Measurements from ENCODE around the gene TCEAL1.
"Not testable (repeated sequence)": the region's sequence is repeated elsewhere in the genome, so short reads cannot be mapped to it uniquely, and the experiment has no call there.

The TCEAL1 gene

DNA sequence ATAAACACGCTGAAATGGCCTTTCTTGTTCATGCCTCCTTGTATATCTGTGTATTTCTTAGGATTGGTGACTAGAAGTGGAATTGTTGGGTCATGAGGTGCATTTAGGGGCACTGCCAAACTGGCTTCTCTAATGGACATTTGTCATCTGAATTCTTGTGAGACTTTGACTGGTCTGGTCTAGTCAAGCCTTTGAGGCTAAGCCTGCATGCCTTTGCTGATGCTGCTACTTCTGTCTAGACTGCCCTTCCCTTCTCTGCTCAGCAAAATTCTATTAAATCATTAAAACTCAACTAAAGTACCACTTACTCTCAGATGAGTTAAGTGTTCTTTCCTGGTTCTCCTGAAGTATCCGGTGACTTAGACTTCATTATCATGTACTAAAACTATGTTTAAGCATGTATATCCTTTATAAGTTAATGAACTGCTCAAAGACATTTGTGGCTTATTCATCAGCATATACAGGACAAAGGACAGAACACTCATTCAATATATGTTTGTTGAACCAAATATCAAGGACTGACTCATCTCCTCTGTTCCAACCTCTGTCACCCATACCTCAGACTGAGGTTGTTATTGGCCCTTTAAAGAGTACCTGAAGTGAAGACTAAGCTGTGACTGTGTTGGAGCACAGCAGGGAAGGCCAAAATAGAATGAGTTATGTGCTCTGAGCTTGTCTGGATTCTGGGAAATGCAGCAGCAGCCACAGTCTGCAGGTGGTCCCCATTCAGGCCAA lies 9.0 kb downstream of the TCEAL1 start:
- DNase-seq: no peak

DNA sequence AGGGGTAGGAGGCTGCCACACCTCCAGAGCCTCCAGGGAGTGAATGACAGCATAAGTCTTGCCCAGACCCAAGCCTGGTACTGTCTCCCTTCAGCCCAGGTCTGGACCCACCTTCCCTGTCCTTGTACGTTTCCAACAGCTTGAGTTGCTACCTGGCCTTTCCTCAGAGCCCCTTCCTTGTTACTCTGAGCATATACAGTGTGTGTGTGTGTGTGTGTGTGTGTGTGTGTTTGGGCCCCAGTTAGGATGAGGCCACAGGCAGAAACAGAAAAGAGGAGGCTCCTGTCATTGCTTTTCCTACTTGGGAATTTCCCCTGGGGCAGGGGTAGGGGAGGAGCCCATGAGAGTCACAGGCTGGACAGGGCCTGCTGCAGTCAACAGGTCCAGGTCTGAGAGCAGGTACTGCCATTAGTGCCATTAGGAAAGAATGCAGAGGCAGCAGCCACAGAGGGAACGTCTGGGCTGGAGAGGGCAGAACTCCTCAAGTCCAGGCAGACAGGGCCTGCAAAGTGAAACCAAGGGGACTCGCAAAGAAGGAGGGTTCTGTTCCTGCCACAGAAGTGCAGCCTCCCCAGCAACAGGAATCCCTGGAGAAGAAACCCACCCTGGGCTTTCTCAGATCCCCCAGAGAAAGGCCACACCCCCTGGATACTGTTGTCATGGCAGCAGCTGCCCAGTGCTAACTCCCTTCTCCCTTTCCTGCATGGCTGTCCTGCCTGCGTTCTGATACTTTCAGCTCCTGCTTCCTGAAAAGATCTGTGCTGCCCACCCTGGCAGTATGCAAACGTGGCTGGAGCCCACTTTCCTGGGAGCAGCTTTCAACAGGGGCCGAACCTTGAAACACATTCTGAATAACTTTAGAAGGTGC lies 9.9 kb downstream of the TCEAL1 start:
- not testable (repeated sequence) for DNase-seq

DNA sequence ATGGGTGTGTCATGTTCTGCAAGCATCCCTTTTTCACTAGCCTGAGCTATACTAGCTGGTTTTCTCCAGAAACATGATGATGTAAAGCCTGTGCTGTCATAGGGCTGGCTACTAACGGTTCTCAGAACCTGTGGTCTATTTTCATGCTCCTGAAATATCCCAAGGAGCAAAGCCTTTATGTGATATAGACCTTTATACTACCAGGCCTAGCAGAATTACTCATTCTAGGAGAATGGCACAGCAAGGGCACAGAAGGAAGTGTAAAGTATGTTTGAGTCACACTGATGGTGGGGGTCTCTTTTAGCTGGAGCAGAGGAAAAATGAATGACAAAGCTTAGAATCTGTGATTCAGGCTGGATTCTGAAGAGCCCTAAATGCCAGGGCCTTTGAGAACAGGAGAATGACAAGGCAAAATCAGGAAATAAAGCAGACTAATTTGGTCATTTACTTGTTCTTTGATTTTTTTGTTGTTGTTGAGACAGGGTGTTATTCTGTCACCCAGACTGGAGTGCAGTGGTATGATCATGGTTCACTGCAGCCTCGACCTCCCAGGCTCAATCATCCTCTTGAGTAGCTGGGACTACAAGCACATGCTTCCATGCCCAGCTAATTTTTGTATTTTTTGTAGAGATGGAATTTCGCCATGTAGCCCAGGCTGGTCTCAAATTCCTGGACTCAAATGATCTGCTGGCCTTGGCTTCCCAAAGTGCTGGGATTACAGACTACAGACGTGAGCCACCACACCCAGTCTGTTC lies 11.8 kb downstream of the TCEAL1 start:
- no peak for DNase-seq

DNA sequence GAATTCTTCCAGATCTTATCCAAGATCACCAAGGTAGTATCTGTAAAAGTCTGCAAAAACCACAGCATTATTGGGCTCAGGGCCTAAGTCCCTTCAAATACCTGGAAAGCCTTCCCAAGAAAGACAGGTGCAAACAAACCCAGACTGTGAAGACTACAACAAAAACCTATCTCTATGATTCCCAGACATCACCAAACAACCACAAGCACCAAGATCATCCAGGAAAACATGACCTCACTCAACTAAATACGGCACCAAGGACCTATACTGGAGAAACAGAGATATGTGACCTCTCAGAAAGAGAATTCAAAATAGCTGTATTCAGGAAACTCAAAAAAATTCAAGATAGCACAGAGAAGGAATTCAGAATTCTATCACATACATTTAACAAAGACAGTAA lies 15.3 kb downstream of the TCEAL1 start:
- no peak for DNase-seq

DNA sequence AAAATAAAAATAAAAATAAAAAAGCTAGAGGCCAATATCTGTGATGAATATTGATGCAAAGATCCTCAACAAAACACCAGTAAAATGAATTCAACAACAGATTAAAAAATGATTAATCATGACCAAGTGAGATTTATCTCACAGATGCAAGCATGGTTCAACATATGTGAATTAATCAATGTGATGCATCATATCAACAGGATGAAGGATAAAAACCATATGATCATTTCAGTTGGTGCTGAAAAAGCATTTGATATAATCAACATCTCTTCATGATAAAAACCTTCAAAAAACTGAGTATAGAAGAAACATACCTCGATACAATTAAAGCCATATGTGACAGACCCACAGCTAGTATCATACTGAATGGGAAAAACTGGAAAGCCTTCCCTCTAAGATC lies 18.9 kb downstream of the TCEAL1 start:
- no peak for DNase-seq

DNA sequence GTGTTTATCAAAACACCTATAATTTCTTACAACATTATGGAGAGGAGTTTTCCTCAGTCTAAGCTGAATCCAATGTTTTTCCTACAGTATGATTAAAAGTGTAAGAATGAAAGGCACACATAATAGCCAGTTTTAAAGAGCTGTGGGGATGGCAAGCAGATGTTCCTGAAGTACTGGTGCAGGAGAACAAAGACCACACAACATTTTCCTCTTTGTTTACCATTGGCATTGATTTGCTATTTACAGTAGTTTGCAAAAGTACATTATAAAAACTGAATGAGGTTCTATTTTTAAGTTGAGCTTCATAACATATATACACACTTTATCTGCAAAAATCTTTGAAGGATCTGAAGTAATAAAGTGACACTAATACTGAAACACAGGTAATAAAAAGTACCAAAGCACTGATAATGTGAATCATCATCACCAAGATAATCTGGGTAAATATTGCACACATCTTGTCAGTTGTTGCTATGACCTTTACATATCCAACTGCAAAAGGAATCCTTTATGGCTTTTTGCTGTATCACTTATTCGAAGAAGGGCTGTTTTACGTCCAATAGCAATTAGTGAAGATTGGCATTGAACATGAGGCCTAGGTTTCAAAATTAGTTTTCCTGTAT lies 22.5 kb downstream of the TCEAL1 start:
- no peak for DNase-seq

DNA sequence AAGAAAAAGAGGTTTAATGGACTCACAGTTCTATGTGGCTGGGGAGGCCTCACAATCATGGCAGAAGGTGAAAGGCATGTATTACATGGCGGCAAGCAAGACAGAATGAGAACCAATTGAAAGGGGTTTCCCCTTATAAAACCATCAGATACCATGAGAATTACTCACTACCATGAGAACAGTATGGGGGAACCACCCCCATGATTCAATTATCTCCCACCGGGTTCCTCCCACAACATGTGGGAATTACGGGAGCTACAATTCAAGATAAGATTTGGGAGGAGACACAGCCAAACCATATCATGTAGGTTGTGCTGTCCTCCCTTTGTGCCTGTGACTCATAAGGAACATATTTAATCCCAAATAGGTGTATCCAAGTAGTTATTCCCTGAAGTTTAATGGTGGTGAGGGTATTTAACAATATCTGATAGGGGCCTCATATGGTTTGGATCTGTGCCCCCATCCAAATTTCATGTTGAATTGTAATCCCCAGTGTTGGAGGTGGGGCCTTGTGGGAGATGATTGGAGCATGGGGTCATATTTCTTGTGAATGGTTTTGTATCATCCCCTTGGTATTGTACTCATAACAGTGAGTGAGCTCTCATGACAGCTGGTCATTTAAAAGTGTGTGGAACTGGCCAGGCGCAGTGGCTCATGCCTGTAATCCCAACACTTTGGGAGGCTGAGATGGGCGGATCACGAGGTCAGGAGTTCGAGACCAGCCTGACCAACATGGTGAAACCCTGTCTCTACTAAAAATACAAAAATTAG lies 26.6 kb downstream of the TCEAL1 start:
- DNase-seq: not testable (repeated sequence)

DNA sequence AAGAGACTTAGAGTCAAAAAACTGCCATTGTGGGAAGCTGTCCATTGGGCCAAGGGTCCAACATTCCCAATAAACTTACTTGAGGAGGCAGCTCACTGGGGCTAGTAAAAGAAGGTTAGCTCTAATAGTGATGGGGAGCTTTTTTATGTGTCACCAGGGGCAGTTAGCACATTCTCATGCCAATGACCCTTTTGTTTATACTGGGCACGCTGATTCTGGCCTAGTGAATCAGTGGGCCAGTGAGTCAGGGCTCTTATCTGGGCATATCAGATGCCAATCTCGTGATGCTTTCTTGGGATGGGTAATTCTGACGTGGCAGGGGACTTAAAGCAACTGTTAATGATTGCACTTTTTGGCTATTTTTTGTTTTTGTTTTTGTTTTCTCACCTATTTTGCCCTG lies 27.8 kb downstream of the TCEAL1 start:
- DNase-seq: no peak

DNA sequence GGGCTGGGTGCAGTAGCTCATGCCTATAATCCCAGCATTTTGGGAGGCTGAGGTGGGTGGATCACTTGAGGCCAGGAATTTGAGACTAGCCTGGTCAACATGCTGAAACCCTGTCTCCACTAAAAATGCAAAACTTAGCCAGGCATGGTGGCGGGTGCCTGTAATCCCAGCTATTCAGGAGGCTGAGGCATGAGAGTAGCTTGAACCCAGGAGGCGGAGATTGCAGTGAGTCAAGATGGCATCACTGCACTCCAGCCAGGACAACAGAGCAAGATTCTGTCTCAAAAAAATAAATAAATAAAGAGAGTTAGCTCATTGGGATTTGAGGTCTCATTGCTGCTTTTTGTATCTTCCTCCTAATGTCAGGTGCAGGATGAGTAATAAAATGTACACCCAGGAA lies 28.3 kb downstream of the TCEAL1 start:
- not testable (repeated sequence) for DNase-seq

DNA sequence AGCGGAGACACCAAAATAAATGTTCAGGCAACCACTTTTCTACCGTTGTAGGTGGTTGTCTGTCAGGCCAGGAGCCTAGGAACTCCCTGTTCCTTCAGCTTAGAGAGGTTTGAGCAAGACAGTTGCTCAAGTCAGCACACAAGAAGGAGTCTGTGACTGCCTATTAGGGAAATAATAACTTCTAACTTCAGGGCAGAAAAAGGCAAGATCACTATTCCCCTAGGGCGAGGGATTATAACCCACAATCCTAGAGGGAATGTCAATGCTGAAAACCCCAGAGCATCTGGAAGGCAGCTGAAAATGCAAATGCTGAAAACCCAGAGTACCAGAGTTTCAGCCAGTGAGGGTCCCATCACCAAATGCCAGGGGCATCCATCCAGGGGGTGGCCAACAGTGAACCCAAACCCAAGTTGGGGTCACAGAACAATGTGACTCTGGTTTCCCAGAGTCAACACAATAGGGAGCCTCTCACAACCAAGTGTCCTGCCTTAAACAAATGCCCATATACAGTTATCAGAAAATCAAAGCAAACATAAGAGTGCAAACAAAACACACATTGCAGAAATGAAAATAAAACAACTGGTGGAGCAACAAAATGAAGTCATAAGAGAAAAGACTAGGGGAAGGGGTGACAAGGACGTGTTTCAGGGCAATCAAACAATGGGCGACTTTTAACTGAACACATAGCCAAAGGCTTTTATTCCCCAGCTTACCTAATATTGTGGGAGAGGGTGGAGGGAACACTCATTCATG lies 30.1 kb downstream of the TCEAL1 start:
- no peak for DNase-seq

DNA sequence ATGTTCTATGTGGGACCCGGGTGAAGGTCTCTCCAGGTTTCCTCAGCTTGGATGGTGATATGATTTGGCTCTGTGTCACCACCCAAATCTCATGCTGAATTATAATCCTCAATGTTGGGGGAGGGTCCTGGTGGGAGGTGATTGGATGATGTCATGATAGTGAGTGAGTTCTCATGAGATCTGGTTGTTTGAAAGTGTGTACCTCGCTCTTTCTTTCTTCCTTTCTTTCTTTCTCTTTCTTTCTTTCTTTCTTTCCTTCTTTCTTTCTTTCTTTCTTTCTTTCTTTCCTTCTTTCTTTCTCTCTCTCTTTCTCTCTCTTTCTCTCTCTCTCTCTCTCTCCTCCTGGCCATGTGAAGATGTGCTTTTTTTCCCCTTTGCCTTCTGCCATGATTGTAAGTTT lies 30.7 kb downstream of the TCEAL1 start:
- not testable (repeated sequence) for DNase-seq

DNA sequence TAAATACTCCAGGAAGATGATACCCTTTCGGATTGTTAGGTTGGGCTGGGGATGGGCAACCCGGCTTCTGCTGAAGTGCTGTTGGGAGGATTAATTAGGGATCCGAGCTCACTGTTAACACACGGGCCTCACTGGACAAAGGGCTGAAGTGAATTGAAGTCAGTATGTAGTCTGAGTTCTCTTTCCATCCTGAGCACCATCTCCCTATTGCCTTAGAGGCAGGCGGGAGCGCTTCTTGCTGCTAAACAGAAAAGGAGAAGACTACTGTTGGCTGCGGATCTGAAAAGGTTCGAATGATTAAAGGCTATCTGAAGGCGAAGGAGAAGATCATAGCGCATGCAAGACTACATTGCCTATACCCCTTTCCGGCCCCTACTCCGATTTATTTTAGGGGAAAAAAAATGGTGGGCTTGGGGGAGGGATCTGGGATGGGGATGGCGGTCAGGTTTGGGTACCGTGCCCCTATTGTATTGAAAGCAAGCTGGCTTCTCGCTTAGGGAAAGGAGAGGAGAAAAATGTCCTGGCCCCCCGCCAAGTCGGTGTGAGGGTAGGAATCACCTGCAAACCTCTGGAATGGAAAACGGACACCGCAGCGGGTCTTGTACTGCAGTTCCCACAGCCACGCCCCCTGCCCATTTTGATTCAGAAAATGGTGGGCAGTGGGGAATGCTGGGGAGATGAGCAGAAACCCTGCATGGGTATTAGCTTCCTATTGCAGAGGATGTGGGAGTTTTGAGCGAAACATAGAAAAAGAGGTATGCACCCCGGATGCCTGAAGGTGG lies 35.4 kb downstream of the TCEAL1 start:
- DNase-seq: no peak

DNA sequence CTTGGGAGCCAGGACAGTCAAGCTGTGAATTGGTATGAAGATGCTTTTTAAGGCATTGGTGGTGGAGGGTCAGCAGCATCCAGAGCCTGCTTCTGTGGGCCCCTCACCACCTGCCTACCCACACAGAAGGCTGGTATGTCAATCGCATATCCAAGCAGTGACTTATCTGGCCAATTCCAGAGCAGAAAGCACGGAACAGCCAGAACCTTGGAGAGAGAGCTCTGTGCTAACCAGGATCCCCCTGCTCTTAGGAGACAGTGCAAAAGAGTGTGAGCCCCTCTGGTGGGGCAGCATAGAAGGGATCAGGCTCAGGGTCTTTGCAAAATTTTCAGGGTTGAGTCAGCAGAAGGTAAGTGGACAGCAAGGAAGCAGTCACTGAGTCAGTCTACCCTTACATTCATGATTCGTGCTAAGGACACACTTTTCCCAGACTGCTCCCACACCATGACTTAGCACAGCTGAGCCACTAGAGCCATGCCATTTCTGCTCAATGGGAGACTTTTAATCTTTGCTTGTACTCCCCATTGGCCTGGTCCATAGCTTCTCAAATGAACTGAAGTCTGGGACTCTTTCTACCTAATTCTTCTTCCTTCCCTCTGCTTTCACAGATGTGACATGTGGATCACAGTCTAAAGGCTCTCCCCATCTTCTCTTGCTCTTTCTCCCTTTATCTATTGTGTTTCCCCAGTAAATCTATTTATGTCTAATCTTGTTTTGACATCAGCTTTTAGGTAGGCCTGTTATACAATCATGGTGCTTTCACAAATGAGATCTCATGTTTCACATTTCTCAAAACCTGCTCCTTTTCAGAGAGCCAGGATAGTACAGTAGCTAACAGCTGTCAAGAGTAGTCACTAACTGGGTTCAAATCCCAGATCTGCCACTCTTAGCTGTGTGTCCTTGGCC lies 37.7 kb downstream of the TCEAL1 start:
- DNase-seq: no peak

DNA sequence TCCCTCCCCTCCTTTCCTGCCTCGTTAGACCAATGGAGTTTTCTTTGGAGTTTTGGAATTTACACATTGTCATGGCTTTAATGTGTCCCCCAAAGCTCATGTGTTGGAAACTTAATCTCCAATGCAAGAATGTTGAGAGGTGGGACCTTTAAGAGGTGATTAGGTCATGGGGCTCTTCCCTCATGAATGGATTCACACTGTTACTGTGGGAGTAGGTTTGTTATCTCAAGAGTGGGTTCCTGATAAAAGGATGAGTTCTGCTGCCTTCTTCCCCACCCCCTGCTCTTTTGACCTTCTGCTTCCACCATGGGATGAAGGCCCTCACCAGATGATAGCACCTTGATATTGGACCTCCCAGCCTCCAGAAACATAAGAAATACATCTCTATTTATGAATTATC lies 41.0 kb downstream of the TCEAL1 start:
- no peak for DNase-seq

DNA sequence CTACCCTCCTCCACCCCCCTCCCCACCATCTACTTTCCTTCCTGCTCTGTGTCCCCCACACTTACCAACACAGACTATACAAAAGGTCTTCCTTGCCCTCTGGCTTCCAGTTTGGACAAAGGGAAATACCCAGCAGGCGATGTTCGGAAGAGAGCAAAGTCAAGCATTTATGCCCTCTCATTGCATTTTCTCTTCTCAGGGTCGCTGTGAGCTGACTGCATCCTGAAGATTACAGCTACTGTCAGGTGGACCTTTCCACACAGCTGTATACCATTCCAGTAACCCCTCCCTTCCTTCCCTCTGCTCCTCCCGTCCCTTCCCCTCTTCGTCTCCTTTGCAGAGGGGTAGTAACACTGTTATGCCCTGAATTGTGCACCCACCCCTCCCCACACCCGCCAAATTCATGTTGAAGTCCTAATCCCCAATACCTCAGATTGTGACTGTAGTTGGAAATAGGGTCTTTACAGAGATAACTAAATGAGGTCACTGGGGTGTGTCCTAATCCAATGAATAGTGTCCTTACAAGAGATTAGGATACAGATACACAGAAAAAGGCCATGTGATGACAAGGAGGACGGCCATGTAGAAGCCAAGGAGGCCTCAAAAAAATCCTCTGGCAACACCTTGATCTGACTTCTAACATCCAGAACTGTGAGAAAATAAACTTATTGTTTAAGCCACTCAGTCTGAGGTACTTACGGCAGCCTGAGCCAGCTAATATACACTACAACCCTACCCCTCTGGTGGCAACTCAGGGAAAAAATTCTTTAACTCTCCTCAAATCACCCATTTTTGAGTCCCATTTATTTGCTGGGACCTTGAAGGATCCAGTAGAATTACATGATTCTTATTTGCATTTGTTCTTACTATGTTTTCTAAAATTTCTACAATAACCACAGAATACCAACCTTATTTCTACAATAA lies 46.0 kb downstream of the TCEAL1 start:
- DNase-seq: no peak

DNA sequence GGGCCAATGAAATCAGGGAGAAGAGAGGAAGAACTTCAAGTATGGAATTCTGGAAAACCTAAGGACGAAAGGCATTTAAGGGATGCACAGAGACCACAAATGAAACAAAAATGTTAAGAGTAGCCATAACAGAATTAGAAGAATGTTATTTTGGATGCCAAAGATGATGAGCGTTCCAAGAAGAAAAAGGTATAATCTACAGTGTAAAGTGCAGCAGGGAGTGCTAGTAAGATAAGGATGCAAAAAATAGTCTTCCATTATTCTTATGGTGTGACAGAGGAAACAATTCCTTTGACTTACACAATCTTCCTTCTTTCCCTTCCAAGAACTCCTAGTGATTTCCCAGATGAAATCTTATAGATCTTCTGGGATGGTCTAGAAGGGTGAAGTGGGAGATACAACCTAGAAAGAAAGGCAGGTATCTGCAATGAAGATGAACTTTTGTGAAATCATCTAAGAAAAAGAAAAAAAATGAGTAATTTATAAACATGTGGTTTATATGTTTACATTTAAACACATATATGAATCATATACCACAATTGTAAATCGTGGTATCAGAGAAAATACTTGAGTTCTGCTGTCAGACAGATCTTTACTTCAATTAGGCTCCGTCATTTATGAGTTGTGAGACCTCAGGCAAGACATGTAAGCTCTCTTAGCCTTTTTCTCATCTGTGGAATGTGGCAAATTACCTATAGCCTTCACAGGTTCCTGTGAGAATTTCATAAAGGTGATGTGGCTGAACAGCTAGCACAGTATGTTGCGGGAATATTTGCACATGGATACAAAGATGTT lies 49.6 kb downstream of the TCEAL1 start:
- no peak for DNase-seq
